Activated CD8-positive, alpha-beta T cell treated with anti-CD3 and anti-CD28 coated beads for 36 hours (primary cell): Measurements from ENCODE around the gene PRR23E. TPM values are rescaled to one million over a fixed set of nuclear protein-coding genes. Genes with fewer than 3 reads are reported as not detected.

ENCODE experiments used
- ATAC-seq: fragments of 200-7000 bp; cut with Tn5 transposase; one replicate; pipeline ENCODE4 v1.10.0; 2021; ENCODE audit warnings: mild to moderate bottlenecking, moderate library complexity
- CTCF ChIA-PET: fragments of 350-600 bp; sonication (Branson Sonifier 250); formaldehyde crosslinking; loops from one replicate; lab custom pipeline; 2021; ENCODE audit warnings: antibody characterized with exemption; lab: Charles Lee
- POLR2A ChIA-PET: fragments of 350-600 bp; sonication (Branson Sonifier 250); formaldehyde crosslinking; loops from one replicate; lab custom pipeline; 2021; ENCODE audit warnings: antibody characterized with exemption; lab: Charles Lee
- DNase-seq: peaks from one replicate; pipeline ENCODE4 v3.0.0-alpha.2; 2020
- H3K27ac Mint-ChIP-seq: one replicate; pipeline ENCODE4 v1.8.0; 2021; ENCODE audit warnings: mild to moderate bottlenecking, mixed read lengths
- H3K27me3 Mint-ChIP-seq: one replicate; pipeline ENCODE4 v1.8.0; 2021; ENCODE audit warnings: mixed read lengths
- H3K36me3 Mint-ChIP-seq: one replicate; pipeline ENCODE4 v1.8.0; 2021; ENCODE audit warnings: low read depth, mixed read lengths
- H3K4me1 Mint-ChIP-seq: one replicate; pipeline ENCODE4 v1.8.0; 2021; ENCODE audit warnings: low read depth, mixed read lengths
- H3K4me3 Mint-ChIP-seq: one replicate; pipeline ENCODE4 v1.8.0; 2021; ENCODE audit warnings: mild to moderate bottlenecking, moderate library complexity, mixed read lengths
- H3K9me3 Mint-ChIP-seq: one replicate; pipeline ENCODE4 v1.8.0; 2021; ENCODE audit warnings: mixed read lengths
- CTCF ChIP-seq: fragments of 200-600 bp; IDR thresholded peaks from one replicate; pipeline ENCODE4 v1.8.0; 2022; ENCODE audit warnings: antibody characterized with exemption, mild to moderate bottlenecking
- intact Hi-C: fragments of 100-400 bp; cut with micrococcal nuclease; formaldehyde crosslinking; loops from one replicate; pipeline ENCODE4 v1.10.0; 2022
- total RNA-seq, 2 experiments: library from RNA; stranded (reverse); gene quantifications; one replicate each; pipeline ENCODE4 v1.2.3, GENCODE V29; 2021

Gene PRR23E, protein sequence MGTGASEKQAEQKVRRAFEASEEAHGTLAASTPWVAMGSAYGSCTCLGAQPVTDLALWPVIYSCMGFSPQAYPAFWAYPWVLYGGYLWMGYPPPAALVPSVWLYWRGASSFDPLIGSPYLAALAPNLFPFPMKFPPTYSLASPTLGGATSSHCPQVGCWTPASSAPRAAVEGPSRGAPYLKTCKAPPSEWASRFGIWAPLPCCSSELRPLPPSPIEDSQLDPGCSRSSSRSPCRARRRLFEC
- not detected for total RNA-seq

DNA sequence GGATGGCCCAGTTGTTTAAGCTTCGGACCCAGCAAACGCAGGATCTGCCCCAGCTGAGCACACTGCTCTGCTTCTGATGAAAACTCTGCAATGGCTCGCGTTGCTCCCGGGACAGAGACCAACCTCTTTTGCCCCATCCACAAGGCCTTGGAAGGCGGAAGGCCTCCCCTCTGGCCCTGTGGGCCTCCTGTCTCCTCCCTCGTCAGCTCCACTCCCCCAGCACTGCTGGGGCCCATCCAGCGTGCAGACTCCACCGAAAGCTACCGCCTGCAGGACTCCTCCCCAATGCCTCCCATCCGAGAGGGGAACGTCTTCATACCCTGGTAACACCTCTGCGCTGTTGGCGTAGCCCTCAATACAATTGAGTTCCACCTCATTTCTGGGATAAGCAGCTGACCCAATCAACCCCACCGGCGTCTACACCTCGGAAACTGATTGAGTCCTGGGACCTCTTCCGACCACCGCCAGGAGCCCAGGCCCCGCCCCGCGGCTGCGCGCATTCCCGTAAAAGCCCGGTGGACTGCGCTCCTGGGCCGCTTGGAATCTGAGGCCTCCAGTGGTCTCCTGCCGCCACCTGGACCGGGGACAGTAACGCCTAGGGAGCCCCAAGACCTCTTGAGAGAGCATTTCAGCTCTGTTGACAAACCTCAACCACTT lies at the start of gene PRR23E:
Gene PRR23E, plus strand, starts transcription at position 556 of the 657 bp plus-strand sequence. CDS start 3,555 bp downstream, outside the sequence.
- intact Hi-C loops = no loop called here
- TF ChIP-seq CTCF = no peak

GRCh38 chr3:127143172-127143571 lies 49.8 kb upstream of the PRR23E start:
- Mint-ChIP-seq H3K9me3 (peaks cover 3% of the 10 kb centered on the region), H3K4me3 (no peak overlapping the region), H3K36me3 (no peaks in the 10 kb centered on the region), H3K4me1 (no peaks in the 10 kb centered on the region), H3K27me3 (peaks cover 5% of the 10 kb centered on the region), H3K27ac (no peak overlapping the region)
- ATAC-seq (no peak), DNase-seq (no peak)
- TF ChIP-seq CTCF = no peak
- POLR2A ChIA-PET = no interaction called here
- CTCF ChIA-PET = no interaction called here
- intact Hi-C loops = no loop called here

More for the DNA sequence above, at the start of gene PRR23E:
- H3K36me3 Mint-ChIP-seq = no peaks in the 10 kb centered on the region
- no peak within 1 kb of the TSS for H3K4me3 Mint-ChIP-seq
- no peaks in the 10 kb centered on the region for H3K4me1 Mint-ChIP-seq
- peaks cover 8% of the 10 kb centered on the region for H3K9me3 Mint-ChIP-seq
- ChIA-PET CTCF (no interaction called here), POLR2A (no interaction called here)
- H3K27ac Mint-ChIP-seq = no peak within 1 kb of the TSS
- no peak for DNase-seq
- peaks cover 5% of the 10 kb centered on the region for H3K27me3 Mint-ChIP-seq
- ATAC-seq = no peak

GRCh38 chr3:127144631-127145030 lies 48.3 kb upstream of the PRR23E start:
- ChIA-PET CTCF (no interaction called here), POLR2A (no interaction called here)
- H3K36me3 Mint-ChIP-seq = no peaks in the 10 kb centered on the region

GRCh38 chr3:127145266-127145665 lies 47.7 kb upstream of the PRR23E start:
- Mint-ChIP-seq H3K4me1 (no peaks in the 10 kb centered on the region), H3K36me3 (no peaks in the 10 kb centered on the region), H3K27ac (no peak overlapping the region), H3K27me3 (no peaks in the 10 kb centered on the region), H3K9me3 (peaks cover 3% of the 10 kb centered on the region), H3K4me3 (no peak overlapping the region)
- ChIA-PET POLR2A (no interaction called here), CTCF (no interaction called here)
- ATAC-seq (no peak), DNase-seq (no peak)
- intact Hi-C loops = no loop called here
- no peak for TF ChIP-seq CTCF

More at GRCh38 chr3:127144631-127145030, 48.3 kb upstream of the PRR23E start:
- TF ChIP-seq CTCF = no peak
- Mint-ChIP-seq H3K4me1 (no peaks in the 10 kb centered on the region), H3K27me3 (no peaks in the 10 kb centered on the region), H3K4me3 (no peak overlapping the region), H3K27ac (no peak overlapping the region), H3K9me3 (peaks cover 3% of the 10 kb centered on the region)
- ATAC-seq = no peak
- DNase-seq = no peak
- intact Hi-C loops = no loop called here

DNA sequence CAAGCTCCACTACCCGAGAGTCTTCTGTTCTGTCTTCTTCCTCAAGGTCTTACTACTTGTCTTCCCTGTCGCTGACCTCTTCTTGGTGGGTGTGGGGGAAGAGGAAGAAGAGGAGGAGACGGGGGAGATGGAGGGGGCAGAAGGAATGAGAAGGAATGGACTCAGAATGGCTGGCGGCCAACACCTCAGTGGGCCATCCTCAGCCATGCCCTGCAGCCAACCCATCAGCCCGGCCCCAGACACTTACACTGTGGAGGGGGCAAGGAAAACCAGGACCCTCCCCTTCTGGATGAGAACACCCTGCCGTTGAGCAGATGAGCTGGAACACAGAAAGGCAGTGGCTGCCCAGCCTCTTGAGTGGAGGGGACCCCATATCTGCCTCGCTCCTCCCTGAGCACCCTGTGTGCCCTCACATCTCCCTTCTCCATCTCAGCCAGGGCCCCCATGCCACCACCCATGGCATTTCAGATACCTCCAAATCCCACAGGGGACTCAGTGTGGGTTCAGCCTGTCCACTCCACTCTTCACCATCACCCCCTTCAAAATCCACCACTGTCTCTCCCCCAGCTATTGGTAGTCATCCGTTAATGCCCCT lies 45.5 kb upstream of the PRR23E start:
- intact Hi-C loops = no loop called here
- no peak for TF ChIP-seq CTCF
- Mint-ChIP-seq H3K27me3 (no peaks in the 10 kb centered on the region), H3K9me3 (peaks cover 3% of the 10 kb centered on the region), H3K27ac (no peak overlapping the region), H3K36me3 (no peaks in the 10 kb centered on the region), H3K4me3 (no peak overlapping the region), H3K4me1 (no peaks in the 10 kb centered on the region)
- DNase-seq (no peak), ATAC-seq (no peak)
- CTCF ChIA-PET = no interaction called here
- POLR2A ChIA-PET = no interaction called here
